HepG2 (cell line): ENCODE measurements around the gene CCBE1. TPM values are rescaled to one million over a fixed set of nuclear protein-coding genes. Genes with fewer than 3 reads are reported as not detected.

Experiments
- AFF4 ChIP-seq: sonication (generic); formaldehyde crosslinking; IDR thresholded peaks from 2 replicates; pipeline ENCODE4 v1.4.0; 2020; ENCODE audit warnings: missing genetic modification reagents
- BRF2 ChIP-seq: sonication (generic); formaldehyde crosslinking; IDR thresholded peaks from 2 replicates; pipeline ENCODE4 v1.8.1; 2022; ENCODE audit warnings: mild to moderate bottlenecking, missing genetic modification reagents
- ETV5 ChIP-seq: IDR thresholded peaks from 2 replicates; pipeline ENCODE4 v1.6.1; 2018; ENCODE audit warnings: missing biosample characterization, missing genetic modification reagents, inconsistent platforms, borderline replicate concordance
- FIP1L1 ChIP-seq: fragments of 200-400 bp; formaldehyde crosslinking; IDR thresholded peaks from 2 replicates; pipeline ENCODE4 v1.6.1; 2018; ENCODE audit warnings: low read depth, mild to moderate bottlenecking, low read length, moderate library complexity, borderline replicate concordance; ENCODE audit not compliant: insufficient read depth
- FOSL1 ChIP-seq: sonication (generic); formaldehyde crosslinking; IDR thresholded peaks from 2 replicates; pipeline ENCODE4 v1.9.0; 2021; ENCODE audit warnings: missing genetic modification reagents, borderline replicate concordance
- GATA4 ChIP-seq: sonication (generic); IDR thresholded peaks from 2 replicates; pipeline ENCODE4 v1.6.1; 2016; ENCODE audit warnings: antibody characterized with exemption, low read depth, borderline replicate concordance
- IKZF5 ChIP-seq: IDR thresholded peaks from 2 replicates; pipeline ENCODE4 v1.6.1; 2018; ENCODE audit warnings: missing genetic modification reagents, mild to moderate bottlenecking, missing compliant biosample characterization
- KDM5B ChIP-seq: sonication (generic); formaldehyde crosslinking; IDR thresholded peaks from 2 replicates; pipeline ENCODE4 v1.4.0; 2020; ENCODE audit warnings: missing genetic modification reagents, mild to moderate bottlenecking, borderline replicate concordance
- MLX ChIP-seq: IDR thresholded peaks from 2 replicates; pipeline ENCODE4 v1.6.1; 2016
- MXD1 ChIP-seq: sonication (generic); formaldehyde crosslinking; IDR thresholded peaks from 2 replicates; pipeline ENCODE4 v1.4.0; 2020; ENCODE audit warnings: mild to moderate bottlenecking, missing genetic modification reagents
- NCOA2 ChIP-seq: sonication (generic); formaldehyde crosslinking; IDR thresholded peaks from 2 replicates; pipeline ENCODE4 v1.8.0; 2022; ENCODE audit warnings: inconsistent platforms
- PAXIP1 ChIP-seq: sonication (generic); formaldehyde crosslinking; conservative IDR thresholded peaks from 2 replicates; pipeline ENCODE4 v1.4.0; 2020; ENCODE audit warnings: mild to moderate bottlenecking, missing genetic modification reagents, moderate library complexity
- SAP130 ChIP-seq: IDR thresholded peaks from 2 replicates; pipeline ENCODE4 v1.6.1; 2016; ENCODE audit warnings: low read depth
- TARDBP ChIP-seq: sonication (generic); formaldehyde crosslinking; IDR thresholded peaks from 2 replicates; pipeline ENCODE4 v1.8.0; 2022; ENCODE audit warnings: mild to moderate bottlenecking, missing genetic modification reagents
- ZBTB7B ChIP-seq: sonication (generic); formaldehyde crosslinking; IDR thresholded peaks from 2 replicates; pipeline ENCODE4 v1.4.0; 2020; ENCODE audit warnings: missing genetic modification reagents
- ZNF263 ChIP-seq: sonication (generic); formaldehyde crosslinking; IDR thresholded peaks from 2 replicates; pipeline ENCODE4 v1.4.0; 2020; ENCODE audit warnings: missing genetic modification reagents
- ZNF30 ChIP-seq: sonication (generic); formaldehyde crosslinking; IDR thresholded peaks from 2 replicates; pipeline ENCODE4 v1.5.0; 2020; ENCODE audit warnings: mild to moderate bottlenecking, missing genetic modification reagents
- ZNF556 ChIP-seq: sonication (generic); formaldehyde crosslinking; IDR thresholded peaks from 2 replicates; pipeline ENCODE4 v1.4.0; 2020; ENCODE audit warnings: mild to moderate bottlenecking, missing genetic modification reagents, borderline replicate concordance
- ZNF792 ChIP-seq: IDR thresholded peaks from 2 replicates; pipeline ENCODE4 v1.6.1; 2016
- polyA plus RNA-seq, 8 experiments: library from polyadenylated mRNA; depleted of rRNA in 3 of 8; stranded (reverse) in 7 of 8; unstranded in 1 of 8; fragments of >200 nt; fragmentation: Illumina TruSeq in 4 of 8; extraction: Trizol in 4 of 8; gene quantifications; 2 replicates each; pipeline versions ENCODE4 v1.2.1 to v1.2.3, GENCODE V29; 2011 to 2016; ENCODE audit warnings: low read depth in 4 of 8, missing spikeins in 1 of 8, mixed read lengths in 1 of 8; ENCODE audit not compliant: insufficient read depth in 1 of 8
- total RNA-seq, 5 experiments: library from RNA; depleted of rRNA; stranded (reverse); fragments of >200 nt; fragmentation: Illumina TruSeq; extraction: Trizol; gene quantifications; 2 replicates each; pipeline ENCODE4 v1.2.3, GENCODE V29; 2016; ENCODE audit warnings: low read depth in 1 of 5

Gene CCBE1
- total and polyA plus RNA-seq, 2 of the 13 experiments (the other 11 are each of a cell fraction or from before 2014, with no cell fraction given), result not detected

GRCh38 chr18:59516356-59517155 lies 180.7 kb downstream of the CCBE1 start (continued):
- no peak for TF ChIP-seq AFF4 (CRISPR knock-in tag)
- peak; percentile 83; the same call in 1 of the 2 replicates for TF ChIP-seq ZNF792 (CRISPR knock-in tag)
- no peak for TF ChIP-seq BRF2 (CRISPR knock-in tag)
- no peak for TF ChIP-seq KDM5B (CRISPR knock-in tag)
- TF ChIP-seq NCOA2 (CRISPR knock-in tag), result peak; percentile 86
- TF ChIP-seq SAP130 (CRISPR knock-in tag), result peak; percentile 87
- TF ChIP-seq IKZF5 (CRISPR knock-in tag), result peak; percentile 80
- peak; percentile 42; the same call in 1 of the 2 replicates for TF ChIP-seq TARDBP (CRISPR knock-in tag)
- TF ChIP-seq ZNF30 (CRISPR knock-in tag), result no peak
- peak; percentile 82 for TF ChIP-seq MLX (CRISPR knock-in tag)
- TF ChIP-seq ZNF556, result no peak; the same call in 1 of the 2 replicates
- TF ChIP-seq PAXIP1 (CRISPR knock-in tag), result peak; percentile 85
- no peak for TF ChIP-seq ZNF263
- TF ChIP-seq ETV5 (CRISPR knock-in tag), result peak; percentile 76; the same call in 1 of the 2 replicates
- TF ChIP-seq FIP1L1, result no peak
- peak; percentile 98 for TF ChIP-seq FOSL1
- no peak for TF ChIP-seq ZBTB7B
- peak; percentile 83 for TF ChIP-seq GATA4
- TF ChIP-seq MXD1 (CRISPR knock-in tag), result no peak
